DOHH2 (cell line): ENCODE data around the gene F13A1.

Experiments
- CTCF ChIP-seq: fragments of 200-600 bp; sonication (generic); IDR thresholded peaks from one replicate; pipeline ENCODE4 v1.5.1; 2014; ENCODE audit warnings: antibody characterized with exemption, mild to moderate bottlenecking, low read depth, low read length; ENCODE audit not compliant: poor library complexity, severe bottlenecking
- EZH2phosphoT487 ChIP-seq: fragments of 200-600 bp; sonication (generic); IDR thresholded peaks from 2 replicates; pipeline ENCODE4 v1.6.1; 2017; ENCODE audit warnings: borderline replicate concordance, mild to moderate bottlenecking, antibody characterized with exemption, low read length, moderate library complexity, mixed read lengths

- TF ChIP-seq CTCF (no peak), EZH2phosphoT487 (no peak)
Measured at GRCh38 chr6:6330407-6330806, 9.9 kb upstream of the F13A1 start.
